ENCODE results near the gene HDAC4. TPM values are rescaled to one million over a fixed set of nuclear protein-coding genes. Genes with fewer than 3 reads are reported as not detected.
A peak's percentile ranks its signal among the peaks of the same experiment; 100 is the strongest.

The HDAC4 gene
- total RNA-seq, 4 donors from 2014 or later, result 30.2 to 103 (median 51.7) TPM

DNA sequence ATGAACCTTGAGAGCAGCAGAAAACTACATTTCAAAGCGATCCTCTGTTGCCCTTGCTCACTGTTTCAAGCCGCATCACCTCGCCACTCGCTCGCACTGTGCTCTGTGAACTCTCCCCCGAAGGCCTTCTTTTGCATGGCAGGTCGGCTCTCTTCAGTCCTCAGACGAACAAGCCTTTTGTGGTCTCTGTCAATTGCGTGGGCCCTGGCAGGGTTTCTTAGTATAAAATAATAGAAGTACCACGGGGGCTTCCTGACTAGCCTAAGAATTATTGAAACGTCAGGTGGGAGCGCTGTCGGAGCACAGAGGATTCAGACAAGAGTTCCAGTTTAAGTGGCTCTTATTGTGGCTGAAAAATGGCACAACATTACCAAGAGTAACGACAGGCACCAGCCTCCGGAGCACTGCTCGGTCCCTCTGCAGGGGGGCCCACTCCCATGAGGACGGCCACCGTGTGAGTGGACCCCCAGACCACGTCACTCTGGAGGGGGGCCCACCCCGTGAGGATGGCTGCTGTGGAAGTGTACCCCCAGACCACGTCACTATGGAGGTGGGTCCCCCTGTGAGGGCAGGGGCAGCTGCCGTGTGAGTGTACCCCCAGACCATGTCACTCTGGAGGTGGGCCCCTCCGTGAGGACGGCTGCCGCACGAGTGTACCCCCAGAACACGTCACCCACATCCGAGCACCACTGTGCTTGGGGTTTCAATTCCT lies 237.7 kb downstream of the HDAC4 start:
- no peak for ATAC-seq (ENCODE audit: low FRiP score)
- DNase-seq (ENCODE audit: low spot score), result no peak

DNA sequence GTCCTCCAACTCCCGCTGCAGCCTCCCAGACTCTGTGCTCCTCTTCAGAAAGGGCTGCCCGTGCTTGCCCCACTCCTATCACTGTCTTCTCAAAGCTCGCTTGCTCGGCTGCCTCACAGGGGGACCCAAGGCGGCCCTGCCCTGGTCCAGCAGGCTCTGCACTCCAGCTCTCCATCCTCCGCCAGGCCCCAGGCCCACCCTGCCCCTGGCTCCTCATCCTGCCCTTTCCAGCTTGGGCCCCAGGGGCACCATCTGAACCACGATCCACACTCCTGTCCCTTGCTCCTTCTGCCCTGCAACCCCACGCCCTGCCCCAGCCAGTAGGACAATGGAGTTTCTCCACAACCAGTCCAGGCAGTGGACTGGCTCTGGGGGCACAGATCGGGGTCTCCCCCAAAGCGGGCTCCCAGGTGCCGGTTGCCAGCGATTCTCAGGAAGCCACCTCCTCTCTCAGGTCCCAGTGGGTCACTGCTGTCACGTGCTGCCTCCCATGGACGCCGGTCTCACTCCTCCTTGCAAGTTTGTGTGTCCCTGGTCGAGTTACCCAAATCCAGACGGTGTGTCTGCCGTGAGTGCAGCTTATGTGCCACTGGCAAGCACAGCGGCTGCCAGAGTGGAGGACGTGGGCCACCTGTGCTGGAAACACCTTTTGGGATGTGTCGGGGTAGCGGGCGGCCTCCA lies 238.5 kb downstream of the HDAC4 start:
- no peak for DNase-seq (ENCODE audit: low spot score)
- no peak for TF ChIP-seq CTCF (IDR thresholded peaks at IDR 0.05)
- ATAC-seq (ENCODE audit: low FRiP score), result no peak

More for the DNA sequence above, 237.7 kb downstream of the HDAC4 start:
- TF ChIP-seq CTCF (IDR thresholded peaks at IDR 0.05), result no peak

- no peak for TF ChIP-seq CTCF (IDR thresholded peaks at IDR 0.05)
- DNase-seq (ENCODE audit: low spot score) (no peak), ATAC-seq (ENCODE audit: low FRiP score) (no peak)
Measured at GRCh38 chr2:239161711-239162140, 239.1 kb downstream of the HDAC4 start.

DNA sequence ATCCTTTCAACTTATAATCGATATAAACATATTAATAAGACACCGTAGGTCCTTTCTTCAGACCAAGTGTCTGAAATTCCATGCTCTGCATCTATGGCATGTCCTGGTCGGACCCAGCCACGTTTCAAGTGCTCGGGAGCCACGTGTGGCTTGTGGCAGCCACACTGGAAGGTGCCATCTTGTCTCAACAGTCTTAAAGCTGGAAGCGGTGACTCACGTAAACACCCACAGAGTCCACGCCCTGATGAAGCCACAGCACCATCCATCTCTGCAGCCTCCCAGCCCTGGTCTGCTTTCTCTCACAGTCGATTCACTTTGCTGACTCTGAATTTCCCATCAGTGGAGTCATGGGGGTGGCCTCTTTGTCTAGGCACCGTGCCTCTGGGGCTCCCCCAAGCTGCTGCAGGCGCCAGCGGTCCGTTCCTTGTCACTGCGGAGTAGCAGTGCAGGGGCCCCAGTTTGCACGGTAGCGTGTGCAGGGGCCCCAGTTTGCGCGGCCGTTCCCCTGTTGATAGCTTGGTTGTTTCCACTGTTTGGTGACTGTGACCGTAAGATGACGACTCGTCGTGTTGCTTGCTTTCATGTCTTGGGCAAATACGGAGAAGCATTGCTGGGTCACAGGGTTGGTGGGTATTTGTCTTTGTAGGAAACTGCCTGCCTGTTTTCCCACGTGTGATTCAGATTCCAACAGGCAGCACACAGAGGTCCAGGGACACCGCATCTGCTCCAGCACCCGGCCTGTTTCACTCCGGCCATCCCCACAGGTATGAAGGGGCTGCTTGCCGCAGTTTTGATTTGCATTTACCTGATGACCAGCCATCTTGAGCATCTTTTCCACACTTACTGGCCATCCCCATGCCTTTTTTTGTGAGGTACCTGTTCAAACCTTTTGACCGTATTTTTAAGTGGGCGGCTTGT lies 240.3 kb downstream of the HDAC4 start:
- no peak for ATAC-seq (ENCODE audit: low FRiP score)
- no peak for DNase-seq (ENCODE audit: low spot score)
- TF ChIP-seq CTCF (IDR thresholded peaks at IDR 0.05), result no peak

GRCh38 chr2:239159476-239159911 lies 241.3 kb downstream of the HDAC4 start:
- peak; percentile 18 for DNase-seq (ENCODE audit: low spot score)

More at GRCh38 chr2:239159476-239159911, 241.3 kb downstream of the HDAC4 start:
- TF ChIP-seq CTCF (IDR thresholded peaks at IDR 0.05), result no peak
- ATAC-seq (ENCODE audit: low FRiP score), result no peak
